Stimulated activated CD8-positive, alpha-beta memory T cell treated with anti-CD3 and anti-CD28 coated beads, Interleukin-4, amount 100 ng/mL, for 48 hours (primary cell): ENCODE data around the gene SIMC1.

Source experiments
- DNase-seq: peaks from one replicate; pipeline ENCODE4 v3.0.0-alpha.2; 2020

Gene SIMC1

DNA sequence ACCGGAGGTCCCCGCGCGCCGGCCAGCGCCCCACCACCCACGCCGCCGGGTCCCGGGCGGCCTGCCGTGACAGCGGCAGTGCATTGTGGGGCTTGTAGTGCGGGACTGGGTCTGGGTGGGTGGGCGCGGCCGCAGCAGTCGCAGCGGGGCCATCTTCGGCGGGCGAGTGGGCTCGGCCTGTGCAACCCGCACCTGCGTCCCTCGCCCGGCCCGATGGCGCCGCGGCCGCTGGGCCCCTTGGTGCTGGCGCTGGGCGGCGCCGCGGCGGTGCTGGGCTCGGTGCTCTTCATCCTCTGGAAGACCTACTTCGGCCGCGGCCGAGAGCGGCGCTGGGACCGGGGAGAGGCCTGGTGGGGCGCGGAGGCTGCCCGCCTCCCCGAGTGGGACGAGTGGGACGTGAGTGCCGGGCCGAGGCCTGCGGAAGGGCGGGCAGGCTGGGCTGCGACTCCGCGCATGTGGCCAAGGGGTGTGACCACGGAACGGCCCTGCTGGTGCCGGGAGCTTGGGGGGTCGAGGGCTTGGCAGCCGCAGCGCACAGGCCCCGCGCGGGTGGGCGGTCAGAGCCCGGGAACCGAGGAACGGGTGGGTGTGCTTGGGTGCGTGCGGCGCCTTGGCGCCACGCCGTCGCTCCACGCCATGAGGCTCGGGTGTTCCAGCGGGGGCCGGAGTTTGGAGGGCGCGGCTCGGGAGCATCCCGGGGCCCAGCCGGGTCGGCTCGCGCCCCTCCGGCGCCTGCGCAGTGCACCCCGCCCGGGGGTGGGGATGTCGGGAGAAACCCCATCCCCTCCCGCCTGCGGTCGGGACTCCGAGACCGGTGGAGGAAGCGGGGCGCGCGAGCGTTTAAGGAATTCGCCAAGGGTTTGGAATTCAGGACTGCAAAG lies 127.4 kb downstream of the SIMC1 start, which contains the start of gene ARL10:
TSS of gene ARL10 (plus strand) at position 137 of the 881 bp plus-strand sequence. CDS start at position 214, 77 bp downstream.
- DNase-seq = peak; percentile 76

DNA sequence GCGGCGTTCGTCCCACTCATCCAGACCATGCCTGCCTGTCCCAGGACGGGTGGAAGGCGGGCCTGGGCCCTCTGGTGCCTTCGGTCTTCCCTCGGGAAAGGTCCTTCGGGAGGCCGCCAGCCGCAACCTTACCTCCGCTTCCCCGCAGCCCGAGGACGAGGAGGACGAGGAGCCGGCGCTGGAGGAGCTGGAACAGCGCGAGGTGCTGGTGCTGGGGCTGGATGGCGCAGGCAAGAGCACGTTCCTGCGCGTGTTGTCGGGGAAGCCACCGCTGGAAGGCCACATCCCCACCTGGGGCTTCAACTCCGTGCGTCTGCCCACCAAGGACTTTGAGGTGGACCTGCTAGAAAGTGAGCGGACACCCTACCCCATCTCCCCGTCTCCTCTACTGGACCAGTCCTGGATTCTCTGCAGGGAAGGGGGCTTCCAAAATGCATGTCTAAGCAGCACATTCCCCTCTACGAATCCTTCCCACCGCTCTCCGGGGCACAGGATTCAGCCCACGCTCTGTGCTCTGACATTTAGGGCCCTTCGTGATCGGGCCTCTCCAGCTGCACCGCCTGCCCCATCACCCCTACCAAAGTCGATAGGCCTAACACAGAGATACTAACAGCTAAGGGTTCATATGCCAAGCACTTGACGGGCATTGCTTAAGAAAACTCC lies 128.1 kb downstream of the SIMC1 start:
- DNase-seq = no peak

DNA sequence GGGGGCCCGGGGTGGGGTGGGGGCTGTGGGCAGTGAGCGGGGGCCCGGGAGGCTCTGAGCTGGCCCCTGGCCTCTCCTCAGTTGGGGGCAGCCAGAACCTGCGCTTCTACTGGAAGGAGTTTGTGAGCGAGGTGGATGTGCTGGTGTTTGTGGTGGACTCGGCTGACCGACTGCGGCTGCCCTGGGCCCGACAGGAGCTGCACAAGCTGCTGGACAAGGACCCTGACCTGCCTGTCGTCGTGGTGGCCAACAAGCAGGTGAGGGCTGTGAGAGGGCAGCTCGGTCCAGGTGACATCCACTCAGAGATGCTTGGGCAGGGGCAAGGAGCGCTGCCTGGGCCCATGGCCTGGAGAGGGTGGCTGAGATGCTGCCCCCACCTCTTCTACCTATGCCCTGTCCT lies 130.5 kb downstream of the SIMC1 start:
- DNase-seq = no peak

DNA sequence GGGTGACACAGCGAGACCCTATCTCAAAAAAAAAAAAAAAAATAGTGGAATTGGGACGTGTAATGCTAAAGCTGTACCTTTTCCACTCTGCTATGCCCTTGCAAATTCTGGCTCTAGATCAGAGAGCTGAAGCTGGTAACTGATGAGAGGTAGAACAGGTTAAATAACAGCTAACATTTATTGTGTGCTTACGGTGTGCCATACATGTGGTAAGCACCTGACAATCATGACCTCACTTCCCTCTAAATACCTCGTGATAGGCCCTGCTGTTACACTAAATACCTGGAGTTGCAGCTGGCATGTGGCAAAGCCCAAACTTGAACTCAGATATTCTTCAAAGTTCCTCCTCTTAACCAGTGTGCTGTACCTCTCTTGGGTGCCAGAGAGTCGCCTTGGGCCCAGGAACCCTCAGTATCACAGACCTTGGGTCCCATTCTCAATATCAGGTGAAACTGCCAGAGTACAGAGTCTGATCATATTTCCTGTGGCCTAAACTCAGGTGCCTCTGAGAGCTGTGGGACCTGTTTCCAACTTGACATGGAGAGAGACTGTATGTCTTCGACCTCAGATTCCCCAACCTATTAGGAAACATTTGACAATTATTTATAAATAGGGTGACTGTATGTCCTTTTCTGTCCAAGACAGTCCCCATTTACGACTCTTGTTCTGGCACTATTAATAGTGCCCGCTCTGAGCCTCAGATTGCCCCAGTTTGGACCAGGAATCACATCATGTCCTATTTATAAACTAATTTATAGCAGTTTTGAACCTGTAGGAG lies 131.9 kb downstream of the SIMC1 start:
- DNase-seq = no peak

DNA sequence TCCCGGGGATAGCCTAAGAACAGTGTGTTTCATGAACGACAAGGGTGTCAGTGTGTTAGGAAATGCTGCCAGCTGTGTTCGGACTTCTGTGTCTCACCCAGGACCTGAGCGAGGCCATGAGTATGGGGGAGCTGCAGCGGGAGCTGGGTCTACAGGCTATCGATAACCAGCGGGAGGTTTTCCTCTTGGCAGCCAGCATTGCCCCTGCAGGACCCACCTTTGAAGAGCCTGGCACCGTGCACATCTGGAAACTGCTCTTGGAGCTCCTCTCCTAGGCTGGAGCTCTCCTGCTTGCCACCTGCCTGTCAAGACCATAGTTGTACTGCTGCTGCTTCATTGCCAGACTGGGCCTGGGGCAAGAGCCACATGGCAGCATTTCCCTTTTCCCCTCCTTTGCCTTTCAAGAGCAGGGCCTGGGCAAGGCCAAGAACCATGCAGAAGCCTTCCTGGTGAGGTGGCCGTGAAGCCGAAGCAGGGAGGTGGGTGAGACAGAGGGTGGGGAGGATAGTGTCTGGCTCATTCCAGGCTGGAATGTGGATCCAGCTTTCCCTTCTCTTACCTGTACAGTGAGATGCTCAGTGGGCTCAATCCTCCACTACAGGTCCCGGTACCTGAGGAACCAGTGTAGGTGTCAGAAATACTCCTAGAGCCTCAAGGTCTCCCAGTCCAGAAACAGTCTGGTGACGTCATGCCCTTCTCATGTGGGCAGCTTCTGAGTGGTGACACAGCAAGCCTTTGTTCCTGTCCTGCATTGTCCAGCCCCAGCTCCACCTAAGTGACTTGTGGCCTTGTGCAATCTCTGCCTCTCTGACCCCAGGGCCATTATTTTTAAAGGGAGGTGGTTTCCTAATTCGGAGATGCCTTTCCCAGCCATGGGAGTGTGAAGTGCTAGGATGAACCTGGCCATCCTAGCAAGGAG lies 133.7 kb downstream of the SIMC1 start:
- no peak for DNase-seq

DNA sequence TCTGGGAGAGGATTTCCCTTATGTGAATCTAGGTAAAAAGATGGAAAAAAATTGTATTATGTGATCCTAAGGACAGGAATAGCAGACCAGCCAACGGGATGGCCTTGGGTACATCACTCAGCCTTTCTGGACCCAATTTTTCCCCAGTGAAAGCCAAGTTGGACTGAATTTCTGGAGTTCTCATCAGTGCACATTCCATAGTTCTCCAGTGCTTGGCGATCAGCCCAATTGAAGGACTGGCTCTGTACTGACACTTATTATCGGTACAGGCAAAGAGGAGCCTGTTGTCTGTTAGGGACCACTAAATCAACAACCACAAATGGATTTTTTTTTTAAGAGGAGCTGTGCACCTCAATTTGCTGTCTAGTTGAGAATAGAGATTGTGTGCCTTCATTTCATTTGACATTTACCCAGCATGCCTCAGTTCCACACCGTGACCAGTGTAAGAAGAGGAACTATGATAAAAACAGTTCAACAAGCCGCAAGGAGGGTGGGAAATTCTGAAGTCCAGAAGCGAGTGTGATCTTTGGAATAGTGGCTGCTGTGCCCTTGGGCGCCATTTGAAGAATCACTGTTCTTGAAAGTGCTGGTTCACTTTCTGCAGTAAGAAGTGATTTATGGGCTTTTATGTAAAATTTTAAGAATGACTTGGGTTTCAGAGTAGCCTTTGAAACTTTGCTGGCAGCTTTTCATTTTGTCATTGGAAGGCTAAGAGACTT lies 135.0 kb downstream of the SIMC1 start:
- DNase-seq = no peak

DNA sequence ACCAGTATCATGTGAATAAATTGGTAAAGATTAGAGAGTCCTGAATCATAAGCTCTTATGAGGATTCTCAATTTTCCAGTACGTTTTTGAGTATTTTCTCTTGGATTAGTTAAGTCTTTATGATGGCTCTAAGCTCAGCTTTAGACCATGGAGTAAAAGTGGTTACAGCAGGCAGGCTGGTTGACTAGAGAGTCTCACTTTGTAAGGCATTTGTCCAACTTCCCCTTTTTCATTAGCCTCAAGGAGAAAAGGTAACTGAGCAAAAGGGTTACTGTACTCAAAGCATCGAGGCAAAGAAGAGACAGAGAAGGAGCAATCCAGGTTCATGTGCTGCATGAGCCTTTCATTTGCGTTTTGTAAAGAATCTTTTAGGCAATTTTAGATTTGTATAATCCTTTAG lies 141.7 kb downstream of the SIMC1 start:
- DNase-seq = no peak

DNA sequence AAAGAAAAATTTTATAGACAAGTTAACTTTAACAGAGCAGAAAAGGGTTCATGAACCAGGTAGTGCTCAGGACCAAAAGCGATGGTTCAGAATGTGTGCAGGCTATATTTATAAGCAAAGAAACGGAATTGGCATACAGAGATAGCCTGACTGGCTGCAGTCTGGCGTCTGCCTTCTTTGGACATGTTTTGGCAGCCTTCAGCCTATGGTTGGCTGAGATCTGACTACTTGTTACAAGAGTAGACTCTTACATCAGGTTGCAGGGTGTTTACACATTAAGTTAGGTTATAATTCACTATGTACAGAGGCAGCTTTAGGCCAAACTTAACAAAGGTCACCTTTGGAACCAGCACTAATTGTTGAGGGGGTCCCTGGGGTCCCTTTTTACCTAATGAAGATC lies 143.2 kb downstream of the SIMC1 start:
- DNase-seq = no peak

DNA sequence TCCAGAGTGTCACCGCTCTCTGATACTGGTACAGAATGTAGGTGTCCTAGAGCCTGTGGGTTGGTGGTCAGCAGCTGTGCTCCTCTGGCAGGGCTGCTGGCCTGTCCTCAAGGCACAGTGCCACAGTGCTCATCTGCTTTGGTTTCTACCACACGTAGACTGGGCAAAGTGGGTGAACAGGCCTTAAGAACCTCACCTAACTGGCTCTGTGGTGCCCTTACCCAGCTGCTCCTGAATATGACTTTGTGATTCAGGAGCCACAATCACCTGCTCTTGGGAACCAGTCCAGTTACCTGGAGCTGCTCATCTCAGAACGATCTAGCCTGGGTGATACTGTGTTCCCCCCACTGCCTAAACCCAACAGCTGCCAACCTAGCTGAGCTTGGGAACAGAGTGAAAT lies 143.8 kb downstream of the SIMC1 start:
- no peak for DNase-seq

DNA sequence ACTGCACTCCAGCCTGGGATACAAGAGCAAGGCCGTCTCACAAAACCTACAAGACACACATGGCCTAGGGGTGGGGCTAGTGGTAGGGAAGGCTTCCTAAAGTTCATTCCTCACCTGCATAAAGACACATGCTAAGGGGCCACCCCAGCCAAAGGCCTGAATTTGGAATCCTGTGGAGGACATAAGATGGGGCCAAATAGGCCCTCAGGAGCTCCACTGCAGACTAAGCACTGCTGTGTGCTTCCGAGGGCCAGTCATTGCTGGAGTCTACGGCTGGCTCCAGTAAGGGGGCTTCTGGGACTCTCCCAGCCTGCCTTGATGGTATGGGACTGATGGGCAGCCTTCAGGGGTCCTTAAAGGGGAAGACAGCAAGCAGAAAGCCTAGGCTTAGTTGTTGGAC lies 144.5 kb downstream of the SIMC1 start:
- no peak for DNase-seq

DNA sequence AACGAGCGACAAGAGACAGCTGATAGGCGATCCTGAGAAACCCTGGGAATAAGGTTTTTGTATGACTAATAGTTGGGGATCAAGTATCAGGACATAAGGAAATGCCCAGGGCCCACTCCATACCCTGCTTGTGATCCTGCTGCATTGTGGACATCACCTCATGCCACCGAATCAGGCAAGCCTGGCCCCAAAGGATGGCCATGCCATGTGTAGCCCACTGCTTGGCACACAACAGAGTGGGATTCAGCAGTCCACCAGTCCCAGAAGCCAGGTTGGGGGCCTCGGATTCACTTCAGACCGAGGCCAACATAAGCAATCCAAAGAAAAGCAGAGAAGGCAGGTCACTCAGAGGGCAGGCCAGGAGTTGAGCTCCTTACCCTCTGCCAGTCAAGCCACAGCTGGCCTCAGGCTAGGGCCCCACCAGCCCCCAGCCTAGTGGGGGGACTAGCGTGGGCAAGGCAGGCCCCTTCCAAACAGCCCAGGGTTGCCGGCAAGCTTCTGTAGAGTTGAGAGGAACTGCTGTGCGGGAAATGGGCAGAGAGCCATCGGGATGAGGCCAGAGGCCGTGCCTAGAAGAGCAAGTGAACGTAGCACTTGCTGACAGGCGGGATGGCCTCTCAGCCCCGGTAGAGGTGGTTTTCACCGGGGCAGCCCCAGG lies 145.2 kb downstream of the SIMC1 start:
- DNase-seq = no peak

DNA sequence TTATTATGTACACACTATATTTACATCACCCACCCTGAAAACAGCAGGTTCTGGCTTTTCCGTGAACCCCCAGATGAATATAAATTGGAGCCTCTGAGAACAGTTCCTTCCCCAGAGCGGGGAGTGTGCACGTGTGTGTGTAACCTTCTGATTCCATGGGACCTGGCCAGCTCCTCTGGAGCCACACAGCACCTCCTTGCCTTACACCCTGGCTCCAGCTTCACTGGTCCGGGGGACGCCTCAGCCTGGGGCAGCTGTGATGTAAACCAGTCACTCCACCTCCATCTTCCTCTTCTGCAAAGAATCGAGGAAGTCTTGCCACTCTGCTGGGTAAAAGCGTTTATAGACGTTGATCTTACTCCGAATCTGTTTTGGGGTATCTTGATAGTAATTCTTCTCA lies 145.7 kb downstream of the SIMC1 start:
- no peak for DNase-seq

DNA sequence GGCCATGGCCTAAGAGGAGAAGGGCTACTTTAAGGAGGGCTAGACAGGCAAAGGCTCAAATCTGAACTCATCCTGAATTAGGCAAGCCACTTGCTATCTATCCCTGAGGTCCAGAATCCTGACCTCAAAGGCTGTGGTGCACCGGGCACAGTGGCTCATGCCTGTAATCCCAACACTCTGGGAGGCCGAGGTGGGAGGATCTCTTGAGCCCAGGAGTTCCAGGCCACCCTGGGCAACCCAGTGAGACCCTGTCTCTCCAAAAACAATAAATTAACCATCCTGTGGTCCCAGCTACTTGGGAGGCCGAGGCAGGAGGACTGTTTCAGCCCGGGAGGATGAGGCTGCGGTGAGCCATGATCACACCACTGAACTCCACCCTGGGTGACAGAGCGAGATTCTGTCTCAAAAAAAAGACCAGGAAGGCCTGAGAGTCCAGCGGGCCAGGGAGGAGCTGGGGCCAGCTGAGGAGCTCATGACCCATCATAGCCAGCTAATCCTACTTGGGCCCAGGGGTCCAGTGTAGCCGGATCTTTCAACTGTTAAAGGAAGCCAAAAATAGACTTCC lies 146.2 kb downstream of the SIMC1 start:
- DNase-seq = no peak

DNA sequence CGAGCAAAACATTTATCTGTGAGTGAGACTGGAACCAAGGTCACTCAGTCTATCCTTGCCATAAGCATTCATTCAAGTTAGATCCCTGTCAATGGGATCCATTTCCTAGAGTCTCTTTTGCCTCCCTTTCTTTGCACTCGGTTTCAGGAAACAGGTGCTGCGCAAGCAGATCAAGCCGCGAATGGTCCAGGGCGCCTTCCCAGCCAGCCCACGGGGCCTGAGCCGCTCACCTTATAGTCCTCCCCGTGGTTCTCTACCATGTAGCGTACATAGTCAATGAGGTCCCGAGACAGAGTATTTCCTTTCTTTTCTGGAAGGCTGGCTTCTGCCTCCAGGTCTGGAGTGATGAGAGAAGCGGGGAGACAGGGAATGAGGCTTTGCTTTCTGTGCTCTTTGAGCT lies 146.8 kb downstream of the SIMC1 start:
- DNase-seq = no peak

DNA sequence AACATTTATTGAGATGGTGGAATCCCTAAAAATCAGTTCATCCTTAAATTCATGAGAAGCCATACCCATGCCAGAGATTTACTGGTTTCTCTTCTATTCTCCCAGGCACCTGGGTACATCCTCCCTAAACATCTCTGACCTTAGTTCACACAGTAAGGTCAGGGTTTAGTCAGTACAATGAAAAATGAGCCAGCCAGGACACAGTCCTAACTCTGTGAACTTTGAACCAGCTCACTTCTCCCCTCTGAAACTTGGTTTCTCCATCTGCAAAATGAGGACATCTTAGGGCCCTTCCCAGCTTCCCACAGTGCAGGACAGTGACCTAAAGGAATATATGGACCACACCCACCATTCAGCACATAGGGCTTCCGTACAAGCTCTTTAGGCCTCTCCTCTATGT lies 148.3 kb downstream of the SIMC1 start:
- no peak for DNase-seq

DNA sequence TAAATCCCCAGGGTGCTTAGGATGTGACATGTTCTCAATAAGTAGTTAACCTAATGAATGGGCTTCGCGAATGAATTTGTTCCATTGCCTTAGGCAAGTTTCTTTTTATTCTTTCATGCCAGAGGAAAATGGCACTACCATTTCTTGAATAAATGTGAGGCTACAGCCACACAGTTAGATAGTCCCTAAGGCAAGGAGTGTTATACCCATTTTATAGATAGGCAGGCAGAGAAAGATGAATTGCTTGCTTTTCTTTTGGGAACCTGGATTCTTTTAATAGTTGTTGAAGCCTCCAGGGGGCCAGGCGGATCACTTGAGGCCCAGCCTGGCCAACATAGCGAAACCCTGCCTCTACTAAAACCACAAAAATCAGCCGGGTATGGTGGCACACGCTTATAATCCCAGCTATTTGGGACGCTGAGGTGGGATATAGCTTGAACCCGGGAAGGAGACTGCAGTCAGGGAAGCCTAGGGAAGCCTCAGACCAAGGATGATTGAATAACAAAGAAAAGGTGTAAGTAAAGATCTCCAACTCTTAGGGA lies 149.2 kb downstream of the SIMC1 start:
- DNase-seq = no peak

DNA sequence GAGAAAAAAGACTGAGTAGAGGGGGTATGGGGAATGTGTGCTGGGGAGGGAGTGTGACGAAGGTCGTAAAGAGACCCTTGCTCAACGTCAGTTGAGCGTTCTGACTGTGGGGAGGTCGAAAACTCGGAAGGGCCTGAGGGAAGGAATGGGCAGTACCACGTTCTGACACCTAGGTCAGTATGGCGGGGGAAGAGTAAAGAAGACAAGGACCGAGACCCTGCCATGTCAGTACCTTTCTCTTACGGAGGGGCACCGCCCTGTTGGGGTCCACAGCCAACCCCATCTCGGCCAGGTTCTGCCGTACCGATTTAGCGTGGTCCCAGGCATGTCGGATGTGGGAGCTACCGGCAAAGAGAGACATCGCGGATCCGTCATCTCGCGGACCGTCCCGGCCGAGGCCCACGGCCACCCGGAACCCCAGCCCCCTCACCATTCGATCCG lies 149.8 kb downstream of the SIMC1 start:
- DNase-seq = no peak

DNA sequence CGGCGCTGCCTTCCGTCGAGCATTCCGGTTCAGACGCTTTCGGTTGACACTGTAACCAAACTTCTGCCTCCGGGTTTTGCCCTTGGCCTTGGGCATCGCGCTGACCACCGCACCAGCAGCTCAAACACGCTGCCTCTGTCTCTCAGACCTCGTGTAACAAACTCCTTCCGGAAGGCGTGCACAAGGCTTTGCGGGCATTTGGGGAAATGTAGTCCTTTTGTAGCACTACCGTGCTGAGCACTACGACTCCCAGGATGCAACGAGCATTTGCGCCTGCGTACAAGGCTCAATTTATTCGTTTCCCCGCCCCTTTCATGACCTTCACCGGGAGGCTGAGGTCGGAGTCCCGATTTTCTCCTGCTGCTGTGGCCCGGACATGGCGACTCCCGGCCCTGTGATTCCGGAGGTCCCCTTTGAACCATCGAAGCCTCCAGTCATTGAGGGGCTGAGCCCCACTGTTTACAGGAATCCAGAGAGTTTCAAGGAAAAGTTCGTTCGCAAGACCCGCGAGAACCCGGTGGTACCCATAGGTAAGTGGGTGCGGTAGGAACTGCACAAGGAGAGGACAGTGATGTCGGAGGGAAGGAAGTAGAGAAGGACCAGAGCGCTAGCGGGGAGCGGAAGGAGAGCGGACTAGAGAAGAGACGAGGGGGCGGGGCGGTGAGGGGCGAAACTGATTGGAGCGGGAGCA lies 150.4 kb downstream of the SIMC1 start, which contains the start of the genes HIGD2A and NOP16:
TSS of gene HIGD2A (plus strand) at position 308 of the 691 bp plus-strand sequence. CDS start at position 377, 69 bp downstream.
TSS of gene NOP16 (minus strand) at position 155 of the 691 bp plus-strand sequence. CDS start at position 96, 59 bp downstream.
- DNase-seq = peak; percentile 99
